Lung microvascular endothelial cell (primary cell): ENCODE data around the gene KRT3. TPM values are rescaled to one million over a fixed set of nuclear protein-coding genes. Genes with fewer than 3 reads are reported as not detected.

Experiments
- DNase-seq, 2 donors: peaks; one replicate each; pipeline versions ENCODE4 v3.0.0 to v3.0.0-alpha.2; 2010; ENCODE audit warnings: low read depth in 2 of 2
- total RNA-seq: library from RNA; depleted of rRNA; stranded (reverse); fragments of >200 nt; gene quantifications from 2 replicates; pipeline ENCODE4 v1.2.1, GENCODE V29; 2014

KRT3 gene
- total RNA-seq, 1 donor from 2014 or later: not detected

- peak in 1 of 2 donors; percentile 45 for DNase-seq
Observed at GRCh38 chr12:52740584-52740983, 55.3 kb downstream of the KRT3 start.

GRCh38 chr12:52739963-52740362 is 56.0 kb downstream of the KRT3 start:
- DNase-seq: no peak

Other genes with a start within 250 kb of the KRT3 start
- not detected in 2 replicates for gene KRT71, start 243.0 kb downstream of the KRT3 start, total RNA-seq
- not detected in 2 replicates for gene KRT74, start 222.3 kb downstream of the KRT3 start, total RNA-seq
- not detected in 2 replicates for gene KRT72, start 194.7 kb downstream of the KRT3 start, total RNA-seq
- not detected in 2 replicates for gene KRT73, start 177.6 kb downstream of the KRT3 start, total RNA-seq
- not detected in 2 replicates for gene KRT2, start 143.9 kb downstream of the KRT3 start, total RNA-seq
- gene KRT1, start 115.7 kb downstream of the KRT3 start, total RNA-seq: not detected in 2 replicates
- gene KRT77, start 92.6 kb downstream of the KRT3 start, total RNA-seq: not detected in 2 replicates
- gene KRT76, start 18.8 kb downstream of the KRT3 start, total RNA-seq: not detected in 2 replicates
- gene KRT4, start 18.0 kb upstream of the KRT3 start, total RNA-seq: not detected in 2 replicates
- gene KRT79, start 38.2 kb upstream of the KRT3 start, total RNA-seq: not detected in 2 replicates
- not detected in 2 replicates for gene KRT78, start 52.9 kb upstream of the KRT3 start, total RNA-seq
- 11.3 and 12.6 TPM in 2 replicates for gene KRT8, start 109.0 kb upstream of the KRT3 start, total RNA-seq
- gene KRT18, start 153.0 kb upstream of the KRT3 start, total RNA-seq: 139 and 162 TPM in 2 replicates
- 775 and 904 TPM in 2 replicates for gene EIF4B, start 210.3 kb upstream of the KRT3 start, total RNA-seq